NCI-H187 (cell line): Measurements from ENCODE around the gene MAML3.

ENCODE experiments used
- DNase-seq, 2 experiments: peaks; one replicate each; lab custom pipeline; 2025; lab: John Stamatoyannopoulos, UW

The MAML3 gene

DNA sequence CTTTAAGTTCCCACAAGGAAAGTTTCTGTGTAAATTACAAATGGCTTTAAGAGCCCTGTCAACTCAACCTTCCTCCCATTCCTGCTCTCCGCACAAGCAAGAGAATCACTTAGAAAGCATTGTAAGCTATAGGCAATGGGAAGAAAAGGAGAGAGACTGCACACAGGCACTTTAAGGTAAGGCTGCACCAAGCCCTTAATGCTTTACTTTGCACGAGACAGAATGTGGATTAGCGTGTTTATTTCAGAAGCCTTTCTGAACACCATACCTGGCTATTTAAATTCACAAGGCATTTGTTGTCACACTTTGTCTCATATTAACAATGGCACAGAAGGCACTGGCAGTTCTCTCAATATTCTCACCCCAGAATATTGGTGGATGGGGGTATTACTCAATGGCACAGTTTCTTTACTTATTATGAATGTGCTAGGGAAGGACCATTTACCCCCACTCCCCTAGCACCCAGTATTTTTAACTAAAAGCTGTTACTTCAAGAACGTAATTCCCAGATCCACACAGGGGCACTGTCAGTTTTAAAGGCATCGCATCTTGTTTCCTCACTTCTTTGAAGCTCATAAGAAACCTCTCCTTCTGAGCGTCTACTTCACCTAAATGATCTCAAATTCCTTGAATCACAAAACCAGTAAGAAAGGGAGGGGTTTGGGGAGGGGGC lies 150.0 kb downstream of the MAML3 start:
- no peak for DNase-seq

- no peak for DNase-seq
These were observed 153.8 kb downstream of the MAML3 start for GRCh38 chr4:140000232-140000631.

- DNase-seq, result no peak
These were observed 164.9 kb downstream of the MAML3 start for GRCh38 chr4:139988863-139989765.

GRCh38 chr4:139987502-139987850 lies 166.5 kb downstream of the MAML3 start:
- DNase-seq, result no peak

DNA sequence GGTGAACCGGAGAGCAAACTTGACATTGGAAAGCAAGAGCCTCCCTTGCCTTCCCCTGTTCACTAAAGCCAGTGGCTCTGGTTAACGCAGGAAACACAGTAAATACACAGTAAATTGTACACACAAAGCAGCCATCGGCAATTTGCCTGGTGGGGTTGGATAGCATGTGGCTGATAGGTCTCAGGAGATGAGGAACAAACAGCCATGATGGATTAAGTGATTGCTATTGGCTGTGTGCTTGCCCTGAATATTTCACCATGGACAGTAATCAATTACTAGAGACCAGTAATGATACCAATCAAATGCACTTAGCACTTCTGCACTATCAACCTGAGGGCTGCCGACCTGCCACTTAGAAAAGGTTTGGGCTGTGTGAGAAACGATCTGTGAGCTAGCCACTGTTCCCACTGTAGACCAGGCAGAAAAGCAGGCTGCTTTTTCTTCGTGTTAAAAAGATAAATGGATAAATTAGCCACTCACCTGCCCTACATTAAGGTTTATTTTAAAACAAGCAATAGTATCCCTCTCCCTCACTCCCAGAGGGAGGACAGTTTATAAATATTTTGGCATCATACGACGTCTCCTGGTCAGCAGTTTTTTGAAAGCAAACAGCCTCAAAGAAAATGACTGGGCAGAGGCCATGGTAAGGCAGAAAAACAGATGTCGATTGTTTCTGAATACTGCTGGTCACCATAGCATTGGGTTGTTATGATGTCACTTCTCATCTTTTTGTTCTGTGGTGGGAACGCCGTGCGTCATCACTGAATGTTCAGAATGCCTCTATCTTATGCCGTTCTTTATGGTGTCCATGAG lies 167.1 kb downstream of the MAML3 start:
- DNase-seq, result no peak

GRCh38 chr4:139986106-139986505 lies 167.9 kb downstream of the MAML3 start:
- DNase-seq, result no peak

GRCh38 chr4:139985401-139985800 lies 168.6 kb downstream of the MAML3 start:
- DNase-seq, result no peak

GRCh38 chr4:139984471-139984870 lies 169.5 kb downstream of the MAML3 start:
- no peak for DNase-seq

DNA sequence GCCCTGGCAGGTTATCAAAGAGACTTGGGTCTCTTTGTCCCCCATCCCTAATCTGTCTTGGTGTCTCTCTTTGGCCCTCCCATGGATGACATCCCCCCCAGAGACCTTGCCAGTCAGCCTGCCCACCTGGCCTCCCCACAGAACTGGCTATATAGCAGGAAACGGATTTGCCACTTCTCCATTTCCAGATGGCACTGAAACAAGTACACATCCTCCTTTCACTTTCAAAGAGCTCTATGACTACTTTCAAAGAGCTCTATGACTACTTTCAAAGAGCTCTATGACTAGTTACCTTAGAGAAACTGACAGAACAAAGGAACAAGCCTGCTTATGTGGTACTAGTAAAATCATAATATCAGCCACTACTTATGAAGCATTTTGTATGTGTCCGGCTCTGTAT lies 175.3 kb downstream of the MAML3 start:
- no peak for DNase-seq

DNA sequence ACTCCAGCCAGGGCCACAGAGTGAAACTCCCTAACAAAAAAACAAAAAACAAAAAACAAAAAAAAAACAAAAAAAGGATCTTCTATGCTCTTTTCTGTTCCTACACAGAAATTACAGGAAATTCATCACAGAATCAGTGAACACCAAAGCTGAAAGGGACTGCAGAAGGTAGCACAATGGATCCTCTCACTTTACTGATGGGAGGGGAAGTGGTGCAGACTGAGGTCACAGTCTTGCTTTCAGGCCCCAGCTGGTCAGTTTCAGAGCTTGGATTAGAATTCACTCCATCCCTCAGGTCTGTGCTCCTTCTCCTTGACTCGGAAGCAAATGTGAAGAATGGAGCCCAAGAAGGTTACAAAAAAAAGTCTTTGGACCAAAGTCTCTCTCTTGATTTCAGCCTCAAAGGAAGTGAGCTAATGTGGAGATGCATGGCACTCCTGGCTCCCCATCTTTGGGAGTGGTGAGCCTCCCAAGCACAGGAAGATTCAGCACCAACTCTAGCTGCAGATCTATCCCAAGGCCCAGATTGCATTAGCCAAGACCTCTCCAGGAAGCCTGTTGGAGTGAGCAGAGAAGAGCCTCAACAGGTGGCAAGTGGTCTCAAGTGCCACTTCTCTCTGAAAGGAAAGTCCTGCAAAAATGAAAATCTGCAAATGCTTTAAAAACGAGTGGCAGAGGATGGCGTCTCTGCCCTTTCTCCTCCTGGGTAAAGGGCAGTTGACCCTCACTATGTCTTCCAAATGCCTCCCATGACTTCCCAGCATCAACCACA lies 176.0 kb downstream of the MAML3 start:
- peak; percentile 15 to 18 for DNase-seq

- DNase-seq, result no peak
These were observed 178.1 kb downstream of the MAML3 start for GRCh38 chr4:139975830-139976272.

GRCh38 chr4:139973616-139974015 lies 180.4 kb downstream of the MAML3 start:
- no peak for DNase-seq

DNA sequence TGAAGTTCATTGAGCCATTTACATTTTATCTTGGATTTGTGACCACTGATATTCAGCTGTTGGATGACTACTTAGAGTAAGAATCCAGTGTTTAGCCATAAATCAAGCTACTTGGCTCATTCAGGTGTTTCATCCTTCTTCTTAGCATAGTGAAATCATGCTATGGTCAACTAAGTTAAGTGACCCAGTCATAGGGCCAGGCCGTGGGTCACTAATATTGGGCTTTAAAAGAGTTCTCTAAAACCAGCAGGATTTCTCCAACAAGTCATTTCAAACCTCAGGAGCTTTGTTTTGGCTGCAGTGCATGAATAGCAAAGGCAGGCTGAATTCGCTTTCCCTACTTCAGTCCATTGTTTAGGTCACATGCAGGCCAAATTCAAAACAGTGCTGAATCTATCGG lies 181.0 kb downstream of the MAML3 start:
- DNase-seq, result no peak

- no peak for DNase-seq
These were observed 181.7 kb downstream of the MAML3 start for GRCh38 chr4:139972305-139972704.

DNA sequence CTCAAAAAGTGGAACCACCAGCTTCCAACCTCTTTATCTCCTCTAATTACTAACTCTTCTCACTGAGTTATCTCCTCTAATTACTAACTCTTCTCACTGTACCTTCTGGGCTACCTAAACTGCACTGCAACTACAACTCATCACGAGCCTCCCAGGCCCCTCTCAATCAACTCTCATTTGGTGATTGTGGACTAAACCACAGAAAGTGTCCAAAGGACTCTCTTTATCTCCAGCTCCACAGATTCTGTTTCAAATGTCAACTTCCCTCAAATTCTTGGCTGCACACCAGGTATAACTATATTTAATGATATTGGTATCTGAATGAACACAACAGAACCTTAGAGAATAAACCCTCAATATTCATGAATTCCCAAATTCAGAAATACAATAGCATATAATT lies 182.9 kb downstream of the MAML3 start:
- no peak for DNase-seq

DNA sequence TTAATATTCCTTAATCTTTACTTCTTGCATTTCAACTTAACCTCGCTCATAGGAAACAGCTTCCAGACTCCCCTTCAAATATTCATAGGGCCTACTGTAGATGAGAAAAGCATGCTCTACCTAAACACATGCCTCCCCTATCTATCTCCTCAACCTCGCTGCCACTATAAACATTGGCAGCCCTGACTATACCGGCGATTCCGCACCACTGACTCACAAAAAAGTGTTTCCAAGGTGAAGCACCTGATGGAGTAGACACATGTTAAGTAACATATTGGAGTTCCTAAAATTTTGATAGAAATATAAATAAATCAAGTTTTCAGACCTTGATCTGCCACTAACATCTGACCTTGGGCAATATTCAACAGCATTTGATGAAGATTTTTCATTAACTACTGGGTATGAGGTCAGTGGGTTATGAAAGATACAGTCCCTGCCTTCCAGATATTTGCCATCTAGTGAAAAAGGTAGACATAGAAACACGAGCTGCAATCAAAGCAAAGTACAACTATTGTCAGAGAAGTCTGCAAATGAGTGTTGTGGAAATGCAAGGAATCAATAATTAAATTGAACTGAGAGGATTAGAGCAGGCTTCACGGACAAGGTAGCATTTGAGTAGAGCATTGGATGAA lies 184.2 kb downstream of the MAML3 start:
- DNase-seq, result no peak

- no peak for DNase-seq
These were observed 185.2 kb downstream of the MAML3 start for GRCh38 chr4:139968831-139969230.

DNA sequence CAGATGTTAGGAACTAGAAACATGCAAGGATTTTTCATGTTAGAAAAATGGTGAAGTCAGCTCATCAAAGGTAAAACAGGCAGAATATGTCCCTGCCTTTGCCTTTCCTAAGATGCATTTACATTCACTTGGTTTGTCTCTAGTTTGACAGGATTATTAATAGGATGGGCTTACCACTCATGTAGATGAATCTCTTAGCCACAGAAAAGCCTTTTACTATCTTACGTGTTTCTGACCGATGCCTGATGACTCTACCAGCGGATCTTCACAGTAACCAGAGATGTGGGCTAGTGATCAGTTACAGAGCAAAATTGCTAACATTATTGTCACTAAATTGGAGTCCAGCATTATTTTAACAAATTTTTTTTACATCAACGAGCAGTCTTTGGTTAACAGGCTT lies 187.6 kb downstream of the MAML3 start:
- DNase-seq, result no peak

DNA sequence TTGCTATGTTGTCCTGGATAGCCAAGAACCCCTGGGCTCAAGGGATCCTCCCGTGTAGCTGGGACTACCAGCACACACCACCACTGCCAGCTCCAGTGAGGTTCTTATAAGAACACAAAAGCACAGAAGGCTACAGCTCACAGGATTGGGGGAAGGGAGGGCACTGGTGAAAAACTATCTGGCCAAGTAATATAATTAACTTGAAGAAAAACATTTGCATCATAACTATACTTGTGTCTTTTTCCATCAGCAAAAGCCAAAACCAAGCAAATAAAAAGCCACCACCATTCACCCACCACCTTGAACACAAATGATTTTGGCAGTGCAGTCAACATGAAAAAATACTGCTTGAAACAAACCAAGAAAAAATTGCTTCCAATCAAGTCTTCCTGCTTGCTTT lies 188.2 kb downstream of the MAML3 start:
- DNase-seq, result no peak

DNA sequence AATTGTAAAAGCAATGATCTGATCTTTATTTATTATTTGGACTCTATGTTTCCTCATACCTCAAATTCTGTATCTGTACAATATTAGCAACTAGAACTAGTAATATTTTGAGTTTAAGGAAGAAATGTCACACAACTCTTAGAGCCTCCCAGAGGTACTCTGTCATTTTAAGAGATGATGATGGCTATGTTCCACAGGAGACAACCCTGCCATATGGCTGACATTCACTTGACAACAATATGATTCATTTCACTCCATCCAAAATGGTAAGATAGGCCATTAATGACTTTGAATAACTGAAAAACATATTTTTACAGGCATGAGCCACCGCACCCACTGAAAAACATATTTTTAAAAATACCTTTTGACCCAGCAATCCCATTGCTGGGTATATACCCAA lies 190.3 kb downstream of the MAML3 start:
- no peak for DNase-seq

GRCh38 chr4:139962130-139962684 lies 191.8 kb downstream of the MAML3 start:
- DNase-seq, result no peak
